HFFc6 (cell line): ENCODE measurements around the gene CILP. TPM values are rescaled to one million over a fixed set of nuclear protein-coding genes. Genes with fewer than 3 reads are reported as not detected.

ENCODE experiments used
- DNase-seq: peaks from one replicate; pipeline ENCODE4 v3.0.0-alpha.2; 2018
- H3K27ac Mint-ChIP-seq: 2 replicates; pipeline ENCODE4 v1.8.0; 2020; ENCODE audit warnings: mild to moderate bottlenecking, mixed read lengths
- H3K27me3 Mint-ChIP-seq: 2 replicates; pipeline ENCODE4 v1.8.0; 2021; ENCODE audit warnings: mild to moderate bottlenecking, moderate library complexity, mixed read lengths; ENCODE audit not compliant: insufficient read depth
- H3K36me3 Mint-ChIP-seq: 2 replicates; pipeline ENCODE4 v1.8.0; 2021; ENCODE audit warnings: low read depth, mixed read lengths
- H3K4me1 Mint-ChIP-seq: 2 replicates; pipeline ENCODE4 v1.8.0; 2020; ENCODE audit warnings: low read depth, mixed read lengths
- H3K4me3 Mint-ChIP-seq: 2 replicates; pipeline ENCODE4 v1.8.0; 2020; ENCODE audit warnings: mild to moderate bottlenecking, moderate library complexity, mixed read lengths
- H3K9me3 Mint-ChIP-seq: 2 replicates; pipeline ENCODE4 v1.8.0; 2020; ENCODE audit warnings: mild to moderate bottlenecking, mixed read lengths
- CTCF ChIP-seq: fragments of 200-600 bp; sonication (generic); IDR thresholded peaks from 2 replicates; pipeline ENCODE4 v1.5.0; 2021; ENCODE audit warnings: antibody characterized with exemption, mild to moderate bottlenecking
- total RNA-seq, 6 experiments: library from RNA; stranded (reverse); fragmentation: NEBNext Ultra II Directional; extraction: Animal tissue kit (Norgen Biotek cat#: 25700); gene quantifications; 2 replicates in 1 of 6; 3 replicates in 5 of 6; pipeline ENCODE4 v1.2.3, GENCODE V29; 2021

Gene CILP
- total RNA-seq, 6 experiments from 2014 or later: 0.05 TPM; not detected in 5

- no peaks in the 10 kb centered on the region for H3K4me1 Mint-ChIP-seq
Measured at GRCh38 chr15:65221697-65222096, 10.4 kb upstream of the CILP start.

GRCh38 chr15:65219137-65219536, 7.9 kb upstream of the CILP start:
- no peaks in the 10 kb centered on the region for H3K36me3 Mint-ChIP-seq
- DNase-seq: no peak
- H3K9me3 Mint-ChIP-seq: no peaks in the 10 kb centered on the region
- no peak overlapping the region for H3K27ac Mint-ChIP-seq
- no peaks in the 10 kb centered on the region for H3K4me1 Mint-ChIP-seq
- no peak for TF ChIP-seq CTCF
- H3K27me3 Mint-ChIP-seq: peaks cover 19% of the 10 kb centered on the region
- H3K4me3 Mint-ChIP-seq: no peak overlapping the region

More at GRCh38 chr15:65221697-65222096, 10.4 kb upstream of the CILP start:
- TF ChIP-seq CTCF: no peak
- Mint-ChIP-seq H3K4me3 (no peak overlapping the region), H3K36me3 (no peaks in the 10 kb centered on the region), H3K27ac (no peak overlapping the region), H3K9me3 (no peaks in the 10 kb centered on the region), H3K27me3 (peaks cover 19% of the 10 kb centered on the region)
- DNase-seq: no peak

DNA sequence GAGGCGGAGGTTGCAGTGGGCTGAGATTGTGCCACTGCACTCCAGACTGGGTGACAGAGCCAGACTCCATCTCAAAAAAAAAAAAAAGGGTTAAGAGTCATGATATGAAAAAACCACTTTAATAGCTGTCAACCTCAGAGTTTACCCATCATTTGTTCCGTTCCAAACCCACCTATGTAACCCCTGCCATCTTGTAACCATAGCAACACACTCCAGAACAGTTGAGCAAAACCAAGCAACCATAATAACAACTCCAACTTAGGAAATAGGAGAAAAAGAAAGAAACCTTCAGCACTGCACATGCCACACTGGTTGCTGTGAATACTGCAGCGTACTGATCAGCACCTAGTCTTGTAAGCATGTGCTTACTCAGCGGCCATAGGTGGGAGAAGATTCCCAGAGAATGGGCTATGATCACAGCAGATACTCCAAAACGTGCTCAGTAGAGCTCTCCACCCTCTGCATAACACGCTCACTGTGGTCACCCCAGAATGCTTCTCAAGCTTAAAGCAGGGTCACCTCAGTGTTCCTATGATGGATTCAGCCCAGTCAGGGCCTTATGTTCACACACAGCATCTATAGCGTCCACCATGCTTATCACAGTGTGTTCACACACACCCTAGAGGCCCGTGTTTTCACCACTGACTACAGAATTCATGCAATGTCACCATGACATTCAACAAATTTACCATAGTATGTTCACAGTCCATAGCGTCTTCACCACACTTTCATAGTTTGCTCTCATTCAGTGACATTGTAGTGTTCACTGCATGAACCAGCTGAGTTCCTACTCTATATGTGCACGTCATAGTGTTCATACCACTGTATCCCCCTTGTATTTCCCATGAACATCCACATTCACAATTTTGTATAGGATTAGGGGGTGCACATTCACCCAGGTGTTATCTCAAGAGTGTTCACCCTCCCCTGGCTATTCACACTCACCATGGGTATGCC, 6.5 kb upstream of the CILP start:
- Mint-ChIP-seq H3K27ac (no peak overlapping the region), H3K27me3 (peaks cover 18% of the 10 kb centered on the region), H3K4me1 (no peaks in the 10 kb centered on the region), H3K9me3 (no peaks in the 10 kb centered on the region), H3K4me3 (no peak overlapping the region), H3K36me3 (no peaks in the 10 kb centered on the region)
- no peak for DNase-seq
- no peak for TF ChIP-seq CTCF

DNA sequence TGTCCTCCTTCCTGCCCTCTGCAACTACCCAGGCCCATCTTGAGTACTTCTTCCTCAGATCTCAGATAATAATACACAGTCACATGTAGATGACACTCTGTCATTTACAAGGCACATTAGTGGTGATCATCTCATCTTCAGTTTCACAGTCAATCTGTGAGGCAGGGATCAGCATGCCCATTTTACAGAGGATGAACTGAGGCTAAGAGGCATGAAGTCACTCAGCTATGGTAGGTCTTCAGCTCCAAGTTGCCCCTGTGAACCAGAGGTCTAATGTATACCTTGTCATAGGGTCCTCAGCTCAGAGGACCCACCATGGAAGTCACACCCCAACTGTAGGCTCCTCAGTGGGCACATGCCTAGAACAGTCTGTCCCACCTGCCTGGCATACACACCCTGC, 4.2 kb upstream of the CILP start:
- H3K4me1 Mint-ChIP-seq: no peaks in the 10 kb centered on the region

GRCh38 chr15:65214010-65214409, 2.7 kb upstream of the CILP start:
- Mint-ChIP-seq H3K36me3 (no peaks in the 10 kb centered on the region), H3K27ac (no peak overlapping the region), H3K4me1 (no peaks in the 10 kb centered on the region), H3K9me3 (no peaks in the 10 kb centered on the region), H3K4me3 (no peak overlapping the region), H3K27me3 (peaks cover 18% of the 10 kb centered on the region)
- DNase-seq: no peak
- TF ChIP-seq CTCF: no peak

More for the DNA sequence above, 4.2 kb upstream of the CILP start:
- Mint-ChIP-seq H3K9me3 (no peaks in the 10 kb centered on the region), H3K36me3 (no peaks in the 10 kb centered on the region), H3K27me3 (peaks cover 12% of the 10 kb centered on the region), H3K4me3 (no peak overlapping the region), H3K27ac (no peak overlapping the region)
- TF ChIP-seq CTCF: no peak
- DNase-seq: no peak
